Esophagus squamous epithelium (tissue), 4 donors: Measurements from ENCODE around the gene IGSF9B.

Experiments
- POLR2A ChIP-seq, 4 donors: fragments of 450-650 bp; IDR thresholded peaks; one replicate each; pipeline ENCODE4 v1.6.1; 2017; ENCODE audit warnings: antibody characterized with exemption in 4 of 4, mild to moderate bottlenecking in 4 of 4, moderate library complexity in 3 of 4
- TF ChIP-seq, protein P1 (sequence below), 6 experiments: fragments of 450-650 bp in 4 of 6; fragments of 200-600 bp in 2 of 6; sonication (generic) in 2 of 6; IDR thresholded peaks; one replicate each; pipeline ENCODE4 v1.5.1; 2016 to 2019; ENCODE audit warnings: antibody characterized with exemption in 6 of 6, mild to moderate bottlenecking in 4 of 6, moderate library complexity in 4 of 6

DNA sequence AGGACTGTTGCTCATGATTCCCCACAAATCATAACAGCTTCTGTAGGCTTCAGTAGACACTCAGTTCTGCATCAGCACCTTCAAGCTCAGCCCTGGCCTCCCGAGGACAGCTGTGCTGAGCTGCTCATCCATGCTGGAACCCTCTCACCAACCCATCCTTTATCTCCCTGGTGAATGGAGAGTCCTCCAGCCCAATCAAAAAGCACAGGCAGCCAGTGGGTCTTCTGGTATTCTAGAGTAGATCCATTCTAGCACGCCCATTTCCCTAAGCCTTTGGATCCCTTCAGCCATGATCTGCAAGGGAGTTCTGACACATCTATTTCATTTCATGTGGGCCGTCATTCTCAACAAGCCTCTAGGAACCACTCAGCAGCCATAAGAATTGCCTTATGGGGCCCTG, 66.9 kb downstream of the IGSF9B start:
- TF ChIP-seq, protein P1, sequence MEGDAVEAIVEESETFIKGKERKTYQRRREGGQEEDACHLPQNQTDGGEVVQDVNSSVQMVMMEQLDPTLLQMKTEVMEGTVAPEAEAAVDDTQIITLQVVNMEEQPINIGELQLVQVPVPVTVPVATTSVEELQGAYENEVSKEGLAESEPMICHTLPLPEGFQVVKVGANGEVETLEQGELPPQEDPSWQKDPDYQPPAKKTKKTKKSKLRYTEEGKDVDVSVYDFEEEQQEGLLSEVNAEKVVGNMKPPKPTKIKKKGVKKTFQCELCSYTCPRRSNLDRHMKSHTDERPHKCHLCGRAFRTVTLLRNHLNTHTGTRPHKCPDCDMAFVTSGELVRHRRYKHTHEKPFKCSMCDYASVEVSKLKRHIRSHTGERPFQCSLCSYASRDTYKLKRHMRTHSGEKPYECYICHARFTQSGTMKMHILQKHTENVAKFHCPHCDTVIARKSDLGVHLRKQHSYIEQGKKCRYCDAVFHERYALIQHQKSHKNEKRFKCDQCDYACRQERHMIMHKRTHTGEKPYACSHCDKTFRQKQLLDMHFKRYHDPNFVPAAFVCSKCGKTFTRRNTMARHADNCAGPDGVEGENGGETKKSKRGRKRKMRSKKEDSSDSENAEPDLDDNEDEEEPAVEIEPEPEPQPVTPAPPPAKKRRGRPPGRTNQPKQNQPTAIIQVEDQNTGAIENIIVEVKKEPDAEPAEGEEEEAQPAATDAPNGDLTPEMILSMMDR (IDR thresholded peaks at IDR 0.05) = no peak
- TF ChIP-seq POLR2A (IDR thresholded peaks at IDR 0.05) = no peak
